Neuronal stem cell (in vitro differentiated cells): ENCODE results near the gene HOXB7.

ENCODE experiments used
- DNase-seq: peaks from one replicate; pipeline ENCODE4 v3.0.0-alpha.2; 2013; ENCODE audit warnings: low spot score
- H2AFZ ChIP-seq: one replicate; pipeline ENCODE4 v1.6.1; 2013; ENCODE audit warnings: mild to moderate bottlenecking, low read length, inconsistent platforms
- H2AK5ac ChIP-seq: 2 replicates; pipeline ENCODE4 v1.6.1; 2013; ENCODE audit warnings: low read depth, mild to moderate bottlenecking, inconsistent platforms, low read length, moderate library complexity, mixed read lengths
- H2BK120ac ChIP-seq: 2 replicates; pipeline ENCODE4 v1.6.1; 2013; ENCODE audit warnings: low read depth, mild to moderate bottlenecking, inconsistent platforms, low read length, moderate library complexity, mixed read lengths
- H2BK12ac ChIP-seq: one replicate; pipeline ENCODE4 v1.6.1; 2013; ENCODE audit warnings: low read length, inconsistent platforms
- H2BK15ac ChIP-seq: 2 replicates; pipeline ENCODE4 v1.6.1; 2013; ENCODE audit warnings: mild to moderate bottlenecking, low read length, inconsistent platforms, mixed read lengths
- H2BK5ac ChIP-seq: one replicate; pipeline ENCODE4 v1.6.1; 2013; ENCODE audit warnings: inconsistent platforms, mild to moderate bottlenecking, low read length, moderate library complexity
- H3K14ac ChIP-seq: one replicate; pipeline ENCODE4 v1.6.1; 2013; ENCODE audit warnings: low read length, inconsistent platforms
- H3K18ac ChIP-seq: 2 replicates; pipeline ENCODE4 v1.6.1; 2013; ENCODE audit warnings: low read length, inconsistent platforms
- H3K23ac ChIP-seq: 2 replicates; pipeline ENCODE4 v1.6.1; 2013; ENCODE audit warnings: low read depth, mild to moderate bottlenecking, mixed read lengths, low read length, inconsistent platforms; ENCODE audit not compliant: poor library complexity
- H3K27ac ChIP-seq: replicated peaks from 3 replicates; pipeline ENCODE4 v1.5.1; 2013; ENCODE audit warnings: low read length, inconsistent platforms
- H3K27me3 ChIP-seq, 3 experiments: 2 replicates each; pipeline ENCODE4 v1.6.1; 2013; ENCODE audit warnings: low read length in 3 of 3, mild to moderate bottlenecking in 2 of 3, inconsistent platforms in 1 of 3, low read depth in 1 of 3, mixed read lengths in 1 of 3, moderate library complexity in 1 of 3; ENCODE audit not compliant: control insufficient read depth in 3 of 3, insufficient read depth in 3 of 3
- H3K36me3 ChIP-seq, 2 donors: replicated peaks in 1 of 2; 2 replicates each; pipeline ENCODE4 v1.6.1; 2013; ENCODE audit warnings: low read length in 2 of 2; ENCODE audit not compliant: control insufficient read depth in 2 of 2, insufficient read depth in 2 of 2
- H3K4ac ChIP-seq: 2 replicates; pipeline ENCODE4 v1.6.1; 2013; ENCODE audit warnings: inconsistent platforms, mild to moderate bottlenecking, low read length, moderate library complexity
- H3K4me1 ChIP-seq, 2 donors: 1 replicate in 1 of 2; 2 replicates in 1 of 2; pipeline ENCODE4 v1.6.1; 2013; ENCODE audit warnings: low read length in 2 of 2, low read depth in 1 of 2; ENCODE audit not compliant: control insufficient read depth in 2 of 2, insufficient read depth in 1 of 2
- H3K4me2 ChIP-seq: one replicate; pipeline ENCODE4 v1.6.1; 2013; ENCODE audit warnings: mild to moderate bottlenecking, low read length, inconsistent platforms; ENCODE audit not compliant: insufficient read depth, poor library complexity, severe bottlenecking
- H3K4me3 ChIP-seq, 2 donors: 2 replicates each; pipeline ENCODE4 v1.5.1; 2013; ENCODE audit warnings: low read length in 2 of 2, mild to moderate bottlenecking in 2 of 2, inconsistent platforms in 1 of 2, moderate library complexity in 1 of 2
- H3K79me1 ChIP-seq: one replicate; pipeline ENCODE4 v1.6.1; 2013; ENCODE audit warnings: low read depth, mild to moderate bottlenecking, inconsistent platforms, low read length, moderate library complexity
- H3K9ac ChIP-seq: one replicate; pipeline ENCODE4 v1.6.1; 2013; ENCODE audit warnings: mild to moderate bottlenecking, low read depth, low read length, inconsistent platforms; ENCODE audit not compliant: poor library complexity
- H3K9me3 ChIP-seq, 2 donors: replicated peaks in 1 of 2; 2 replicates each; pipeline versions ENCODE3 to v1.6.1; 2013; ENCODE audit warnings: low read length in 2 of 2, mild to moderate bottlenecking in 2 of 2, inconsistent platforms in 1 of 2, low read depth in 1 of 2, mixed read lengths in 1 of 2, moderate library complexity in 1 of 2; ENCODE audit not compliant: control insufficient read depth in 2 of 2, insufficient read depth in 1 of 2
- H4K8ac ChIP-seq: one replicate; pipeline ENCODE4 v1.6.1; 2013; ENCODE audit warnings: low read depth, mild to moderate bottlenecking, inconsistent platforms, low read length, moderate library complexity
- H4K91ac ChIP-seq: one replicate; pipeline ENCODE4 v1.6.1; 2013; ENCODE audit warnings: low read length, low read depth, mild to moderate bottlenecking, inconsistent platforms; ENCODE audit not compliant: poor library complexity
- WGBS, 2 donors: extraction: QIAGEN DNeasy Blood & Tissue Kit; methylation state at CpG; one replicate each; pipeline ENCODE4 v1.1.7; 2013; ENCODE audit warnings: missing lambda C conversion rate in 2 of 2, mixed read lengths in 1 of 2; ENCODE audit not compliant: insufficient read length in 2 of 2, insufficient replicate concordance in 1 of 2; ENCODE audit errors: extremely low coverage in 2 of 2; 5-methylcytosine and 5-hydroxymethylcytosine counted together

The HOXB7 gene

GRCh38 chr17:48615047-48615962, 4.5 kb upstream of the HOXB7 start, which contains the start of gene HOXB8:
TSS of gene HOXB8 (minus strand) at chr17:48615292. CDS start at chr17:48614704, 588 bp downstream.
- H3K4me3 ChIP-seq = no peak within 1 kb of the TSS
- no peak within 1 kb of the TSS for H2BK12ac ChIP-seq
- H3K9ac ChIP-seq = no peak within 1 kb of the TSS
- no peak within 1 kb of the TSS for H2BK15ac ChIP-seq
- peak within 1 kb of the TSS; percentile 38 for H3K18ac ChIP-seq
- H3K79me1 ChIP-seq = no peaks in the 10 kb centered on the region
- peaks cover 75 to 99% (median 99%) of the 10 kb centered on the region in 3 experiments for H3K27me3 ChIP-seq
- no peak within 1 kb of the TSS for H2AK5ac ChIP-seq
- H3K4ac ChIP-seq = no peak within 1 kb of the TSS
- no peak within 1 kb of the TSS for H3K14ac ChIP-seq
- no peak within 1 kb of the TSS for H4K91ac ChIP-seq
- H3K4me2 ChIP-seq = no peak within 1 kb of the TSS
- no peak within 1 kb of the TSS for H4K8ac ChIP-seq
- peak within 1 kb of the TSS; percentile 75 for H2AFZ ChIP-seq
- H3K27ac ChIP-seq = no peak within 1 kb of the TSS
- H3K36me3 ChIP-seq = no peaks in the 10 kb centered on the region
- no peak for DNase-seq
- no peak within 1 kb of the TSS for H2BK5ac ChIP-seq
- WGBS, 2 donors = no CpG with 5 or more reads among the region's 41 CpGs
- no peak within 1 kb of the TSS for H3K23ac ChIP-seq
- H2BK120ac ChIP-seq = no peak within 1 kb of the TSS
- peaks cover 0 to 7% of the 10 kb centered on the region in 2 donors for H3K9me3 ChIP-seq
- H3K4me1 ChIP-seq = peaks cover 0 to 3% of the 10 kb centered on the region in 2 donors

- H3K36me3 ChIP-seq = no peaks in the 10 kb centered on the region
- no peak overlapping the region for H3K9ac ChIP-seq
- H2BK5ac ChIP-seq = no peak overlapping the region
- peak overlapping the region; percentile 75 for H2AFZ ChIP-seq
- H3K4me3 ChIP-seq = no peak overlapping the region
- H4K91ac ChIP-seq = no peak overlapping the region
- no peak overlapping the region for H2BK120ac ChIP-seq
- no CpG with 5 or more reads among the region's 55 CpGs for WGBS, 2 donors
- no peak overlapping the region for H2BK12ac ChIP-seq
- peak overlapping the region; percentile 38 for H3K18ac ChIP-seq
- no peak overlapping the region for H2BK15ac ChIP-seq
- H3K9me3 ChIP-seq = peaks cover under 1 to 10% of the 10 kb centered on the region in 2 donors
- H3K4ac ChIP-seq = no peak overlapping the region
- DNase-seq = no peak
- H3K79me1 ChIP-seq = no peaks in the 10 kb centered on the region
- H2AK5ac ChIP-seq = no peak overlapping the region
- no peak overlapping the region for H3K14ac ChIP-seq
- H4K8ac ChIP-seq = no peak overlapping the region
- no peak overlapping the region for H3K4me2 ChIP-seq
- H3K23ac ChIP-seq = no peak overlapping the region
- H3K27me3 ChIP-seq = peaks cover 77 to 99% (median 99%) of the 10 kb centered on the region in 3 experiments
- H3K4me1 ChIP-seq = peaks cover 0 to 3% of the 10 kb centered on the region in 2 donors
- H3K27ac ChIP-seq = no peak overlapping the region
These were observed 3.3 kb upstream of the HOXB7 start for GRCh38 chr17:48613862-48614694.

- Histone ChIP-seq H3K14ac (no peak overlapping the region), H2AFZ (peak overlapping the region; percentile 83), H3K18ac (no peak overlapping the region), H3K23ac (no peak overlapping the region), H3K4me3 (no peak overlapping the region), H2BK12ac (no peak overlapping the region), H4K91ac (no peak overlapping the region), H3K9me3 (peaks cover 4 to 10% of the 10 kb centered on the region in 2 donors), H3K9ac (no peak overlapping the region), H3K4me2 (no peak overlapping the region), H2AK5ac (no peak overlapping the region), H3K4ac (no peak overlapping the region), H3K4me1 (peaks cover 0 to 3% of the 10 kb centered on the region in 2 donors), H2BK15ac (no peak overlapping the region), H3K36me3 (no peaks in the 10 kb centered on the region), H3K27ac (no peak overlapping the region), H3K27me3 (peaks cover 75 to 99% (median 98%) of the 10 kb centered on the region in 3 experiments), H2BK5ac (no peak overlapping the region), H4K8ac (no peak overlapping the region), H2BK120ac (no peak overlapping the region), H3K79me1 (no peaks in the 10 kb centered on the region)
- no peak for DNase-seq
- no CpG with 5 or more reads among the region's 67 CpGs for WGBS, 2 donors
These were observed 2.3 kb upstream of the HOXB7 start for GRCh38 chr17:48612854-48613691.
